Ovary (tissue), 1 donor: ENCODE results near the gene NPHP4.

Experiments used
- EP300 ChIP-seq: sonication (generic); formaldehyde crosslinking; IDR thresholded peaks from one replicate; pipeline ENCODE4 v1.6.1; 2017; ENCODE audit warnings: antibody characterized with exemption
- POLR2A ChIP-seq: fragments of 450-650 bp; IDR thresholded peaks from one replicate; pipeline ENCODE4 v1.6.1; 2017; ENCODE audit warnings: antibody characterized with exemption, mild to moderate bottlenecking, moderate library complexity

DNA sequence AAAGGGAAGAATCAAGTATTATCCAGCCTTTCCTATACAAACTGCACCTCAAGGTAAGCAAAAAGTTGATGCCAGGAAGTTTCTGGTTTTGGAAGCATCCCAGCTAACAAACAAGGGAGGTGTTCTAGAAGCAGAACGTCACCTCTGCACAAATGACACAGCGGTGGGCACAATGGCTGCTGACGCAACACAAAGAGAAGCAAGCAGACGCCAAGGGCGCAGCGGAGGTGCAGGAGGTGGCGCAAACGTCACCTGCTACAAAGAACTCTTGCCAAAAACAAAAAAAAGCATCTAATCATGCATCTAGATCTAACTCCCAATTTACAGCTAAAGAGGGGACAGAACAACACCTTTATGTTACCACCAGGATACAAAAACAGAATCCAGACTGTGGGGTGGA is 88.5 kb downstream of the NPHP4 start:
- TF ChIP-seq EP300 (no peak), POLR2A (no peak)
